ENCODE data around the gene ANKFN1. TPM values are rescaled to one million over a fixed set of nuclear protein-coding genes. Genes with fewer than 3 reads are reported as not detected.

ANKFN1 gene
- total RNA-seq, 1 experiment from 2014 or later = not detected

GRCh38 chr17:56141046-56141839 is 12.0 kb upstream of the ANKFN1 start:
- no peaks in the 10 kb centered on the region; the same call in 1 of the 2 replicates for H3K4me1 ChIP-seq (ENCODE audit: insufficient read depth, low read length)
- no peaks in the 10 kb centered on the region for H3K79me2 ChIP-seq (ENCODE audit: insufficient read depth, low read length)
- no peak overlapping the region for H3K14ac ChIP-seq (ENCODE audit: insufficient read depth, low read length)
- no peak for TF ChIP-seq CTCF (conservative IDR thresholded peaks at IDR 0.05)
- no peaks in the 10 kb centered on the region for H3K27me3 ChIP-seq (ENCODE audit: insufficient read depth, low read length)
- no peak overlapping the region for H3K27ac Mint-ChIP-seq
- H4K5ac ChIP-seq (ENCODE audit: insufficient read length, low read depth, low read length) = no peak overlapping the region
- H2BK20ac ChIP-seq (ENCODE audit: low read depth, low read length, poor library complexity, severe bottlenecking) = no peak overlapping the region
- no peak overlapping the region for H3K23ac ChIP-seq (ENCODE audit: insufficient read length, low read depth, low read length)
- no peak overlapping the region for H3K9ac ChIP-seq (ENCODE audit: extremely low read depth, insufficient read length, low read length)
- no peak overlapping the region for H3K56ac ChIP-seq (ENCODE audit: insufficient read length, low read depth, low read length)
- H4K20me1 ChIP-seq (ENCODE audit: control insufficient read depth, insufficient read depth, insufficient read length) = no peaks in the 10 kb centered on the region
- H3K18ac ChIP-seq (ENCODE audit: insufficient read length, low read depth, low read length) = no peak overlapping the region
- H3K27me3 Mint-ChIP-seq (ENCODE audit: low read depth) = 0 out of 2 replicates have a peak, but pooled peaks cover 2% of the 10 kb centered on the region
- H3K9me3 Mint-ChIP-seq = peaks cover 0 to 3% of the 10 kb centered on the region in 2 experiments; a peak in 3 of 5 replicates
- no peak overlapping the region for H2BK120ac ChIP-seq (ENCODE audit: low read depth, low read length, poor library complexity, severe bottlenecking)
- no peak overlapping the region for H2AFZ ChIP-seq (ENCODE audit: low read length)
- WGBS (ENCODE audit: extremely low coverage, insufficient read length, low lambda C conversion rate) = no CpG with 5 or more reads among the region's 7 CpGs
- no peak overlapping the region for H3K27ac ChIP-seq (ENCODE audit: insufficient read length, low read depth, low read length)
- no peak overlapping the region for H2BK15ac ChIP-seq (ENCODE audit: low read depth, low read length)
- no peak overlapping the region for H3K4ac ChIP-seq (ENCODE audit: low read depth, low read length)
- H3K36me3 Mint-ChIP-seq (ENCODE audit: insufficient read depth in 1 of 3, low read depth in 3 of 3) = no peaks in the 10 kb centered on the region
- H3K79me1 ChIP-seq (ENCODE audit: insufficient read depth, low read depth, low read length, poor library complexity, severe bottlenecking) = no peaks in the 10 kb centered on the region
- no peak overlapping the region for H3T11ph ChIP-seq (ENCODE audit: low read length)
- H3K9me3 ChIP-seq (ENCODE audit: control insufficient read depth, low read depth, low read length) = no peaks in the 10 kb centered on the region
- H4K8ac ChIP-seq (replicated peaks; ENCODE audit: insufficient read length, low read depth, low read length) = no peak overlapping the region
- H3K23me2 ChIP-seq (ENCODE audit: insufficient read length, low read depth, low read length, poor library complexity, severe bottlenecking) = no peaks in the 10 kb centered on the region
- DNase-seq = no peak
- H4K91ac ChIP-seq (ENCODE audit: insufficient read length, low read depth, low read length) = no peak overlapping the region
- no peak overlapping the region for H2AK5ac ChIP-seq (ENCODE audit: insufficient read length, low read length)
- no peak overlapping the region for H3K4me3 Mint-ChIP-seq
- H2BK5ac ChIP-seq (ENCODE audit: insufficient read length, low read length) = no peak overlapping the region
- H3K4me1 Mint-ChIP-seq = peaks cover 8 to 9% of the 10 kb centered on the region in 2 experiments
- no peak overlapping the region for H3K4me2 ChIP-seq (ENCODE audit: insufficient read depth, insufficient read length, low read length)
- no peak overlapping the region for H2BK12ac ChIP-seq (ENCODE audit: insufficient read length, low read depth, low read length)
